Measurements from ENCODE around the gene PCSK6.
"Not testable (repeated sequence)": the region's sequence is repeated elsewhere in the genome, so short reads cannot be mapped to it uniquely, and the experiment has no call there.

PCSK6 gene

GRCh38 chr15:101482526-101483371, 6.8 kb downstream of the PCSK6 start:
- no peak for DNase-seq (ENCODE audit: low read depth in 2 of 2)

- DNase-seq (ENCODE audit: low read depth in 2 of 2) = no peak
Measured at GRCh38 chr15:101481917-101482525, 7.5 kb downstream of the PCSK6 start.

- no peak for DNase-seq (ENCODE audit: low read depth in 2 of 2)
Measured at GRCh38 chr15:101481381-101481705, 8.2 kb downstream of the PCSK6 start.

GRCh38 chr15:101480613-101481380, 8.7 kb downstream of the PCSK6 start:
- no peak for DNase-seq (ENCODE audit: low read depth in 2 of 2)

GRCh38 chr15:101479851-101480612, 9.5 kb downstream of the PCSK6 start:
- no peak for DNase-seq (ENCODE audit: low read depth in 2 of 2)

GRCh38 chr15:101479342-101479845, 10.1 kb downstream of the PCSK6 start:
- no peak for DNase-seq (ENCODE audit: low read depth in 2 of 2)

GRCh38 chr15:101478701-101479341, 10.7 kb downstream of the PCSK6 start:
- no peak for DNase-seq (ENCODE audit: low read depth in 2 of 2)

- DNase-seq (ENCODE audit: low read depth in 2 of 2) = no peak
Measured at GRCh38 chr15:101477851-101478362, 11.6 kb downstream of the PCSK6 start.

- DNase-seq (ENCODE audit: low read depth in 2 of 2) = no peak
Measured at GRCh38 chr15:101476756-101477155, 12.8 kb downstream of the PCSK6 start.

- no peak for DNase-seq (ENCODE audit: low read depth in 2 of 2)
Measured at GRCh38 chr15:101474983-101475382, 14.5 kb downstream of the PCSK6 start.

- no peak for DNase-seq (ENCODE audit: low read depth in 2 of 2)
Measured at GRCh38 chr15:101474233-101474632, 15.3 kb downstream of the PCSK6 start.

GRCh38 chr15:101472033-101472432, 17.5 kb downstream of the PCSK6 start:
- DNase-seq (ENCODE audit: low read depth in 2 of 2) = no peak

GRCh38 chr15:101470548-101471239, 18.8 kb downstream of the PCSK6 start:
- DNase-seq (ENCODE audit: low read depth in 2 of 2) = no peak

- no peak for DNase-seq (ENCODE audit: low read depth in 2 of 2)
Measured at GRCh38 chr15:101469520-101470288, 19.8 kb downstream of the PCSK6 start.

- no peak for DNase-seq (ENCODE audit: low read depth in 2 of 2)
Measured at GRCh38 chr15:101466188-101466587, 23.3 kb downstream of the PCSK6 start.

GRCh38 chr15:101464999-101465669, 24.4 kb downstream of the PCSK6 start:
- no peak for DNase-seq (ENCODE audit: low read depth in 2 of 2)

GRCh38 chr15:101464256-101464998, 25.1 kb downstream of the PCSK6 start:
- no peak for DNase-seq (ENCODE audit: low read depth in 2 of 2)

GRCh38 chr15:101463696-101464095, 25.8 kb downstream of the PCSK6 start:
- not testable (repeated sequence) for DNase-seq (ENCODE audit: low read depth in 2 of 2)
